Fibroblast of peridontal ligament (primary cell): Measurements from ENCODE around the gene EEFSEC.
A peak's percentile ranks its signal among the peaks of the same experiment; 100 is the strongest.

Source experiments
- DNase-seq: peaks from one replicate; pipeline ENCODE4 v3.0.0-alpha.2; 2010; ENCODE audit errors: extremely low read depth

EEFSEC gene

GRCh38 chr3:128425142-128425845 is 272.0 kb downstream of the EEFSEC start:
- DNase-seq, result no peak

- no peak for DNase-seq
Observed at GRCh38 chr3:128425846-128426127, 272.5 kb downstream of the EEFSEC start.

- no peak for DNase-seq
Observed at GRCh38 chr3:128426128-128426921, 273.0 kb downstream of the EEFSEC start.

- no peak for DNase-seq
Observed at GRCh38 chr3:128427175-128427857, 274.0 kb downstream of the EEFSEC start.

- DNase-seq, result no peak
Observed at GRCh38 chr3:128427872-128428822, 274.9 kb downstream of the EEFSEC start.

- DNase-seq, result no peak
Observed at GRCh38 chr3:128429275-128429674, 276.0 kb downstream of the EEFSEC start.

GRCh38 chr3:128429751-128430150 is 276.5 kb downstream of the EEFSEC start:
- no peak for DNase-seq

GRCh38 chr3:128430301-128430700 is 277.0 kb downstream of the EEFSEC start:
- no peak for DNase-seq

- DNase-seq, result no peak
Observed at GRCh38 chr3:128430731-128431130, 277.4 kb downstream of the EEFSEC start.

GRCh38 chr3:128431803-128432300 is 278.6 kb downstream of the EEFSEC start:
- DNase-seq, result no peak

- DNase-seq, result no peak
Observed at GRCh38 chr3:128432301-128432970, 279.2 kb downstream of the EEFSEC start.

GRCh38 chr3:128432971-128433836 is 279.9 kb downstream of the EEFSEC start:
- no peak for DNase-seq

- no peak for DNase-seq
Observed at GRCh38 chr3:128433837-128434165, 280.5 kb downstream of the EEFSEC start.

GRCh38 chr3:128434524-128434923 is 281.2 kb downstream of the EEFSEC start:
- no peak for DNase-seq

- DNase-seq, result no peak
Observed at GRCh38 chr3:128435058-128435457, 281.8 kb downstream of the EEFSEC start.

GRCh38 chr3:128435561-128435960 is 282.3 kb downstream of the EEFSEC start:
- no peak for DNase-seq

GRCh38 chr3:128436214-128436613 is 282.9 kb downstream of the EEFSEC start:
- DNase-seq, result no peak

GRCh38 chr3:128438488-128439072 is 285.3 kb downstream of the EEFSEC start:
- no peak for DNase-seq

- peak; percentile 5 for DNase-seq
Observed at GRCh38 chr3:128439226-128439625, 285.9 kb downstream of the EEFSEC start.

GRCh38 chr3:128442070-128442469 is 288.8 kb downstream of the EEFSEC start:
- no peak for DNase-seq
